Testis (tissue), 2 donors: ENCODE data around the gene ABCB8.

Experiments used
- CTCF ChIP-seq, 3 experiments: fragments of 450-650 bp in 2 of 3; fragments of 200-600 bp in 1 of 3; sonication (generic) in 1 of 3; IDR thresholded peaks; one replicate each; pipeline ENCODE4 v1.5.1; 2016 to 2019; ENCODE audit warnings: antibody characterized with exemption in 3 of 3, mild to moderate bottlenecking in 2 of 3, moderate library complexity in 1 of 3
- POLR2A ChIP-seq: fragments of 450-650 bp; IDR thresholded peaks from one replicate; pipeline ENCODE4 v1.6.1; 2017; ENCODE audit warnings: antibody characterized with exemption, mild to moderate bottlenecking, moderate library complexity

- TF ChIP-seq CTCF (IDR thresholded peaks at IDR 0.05) (peak in 2 of 3 experiments; percentile 64 to 66), POLR2A (no peak)
Observed at GRCh38 chr7:150986099-150986512, 42.1 kb upstream of the ABCB8 start.
